Measurements from ENCODE around the gene SEMA4D. TPM values are rescaled to one million over a fixed set of nuclear protein-coding genes. Genes with fewer than 3 reads are reported as not detected.

SEMA4D gene
- total RNA-seq, 2 donors from 2014 or later, result 17.1 to 52.7 TPM

GRCh38 chr9:89478821-89479668 lies 18.9 kb downstream of the SEMA4D start:
- DNase-seq (ENCODE audit: low spot score), result no peak
- Histone ChIP-seq H3K4me3 (no peak overlapping the region), H3K27me3 (replicated peaks; ENCODE audit: insufficient read depth) (no peaks in the 10 kb centered on the region), H3K36me3 (no peaks in the 10 kb centered on the region), H3K9me3 (no peaks in the 10 kb centered on the region), H3K27ac (peak overlapping the region in 1 of 2 donors; percentile 67), H3K4me1 (replicated peaks) (peaks cover 12% of the 10 kb centered on the region)
- WGBS, result 97% methylated on average over 16 of the region's 16 CpGs
- intact Hi-C loops (cut with DNase I), result no loop called here
- TF ChIP-seq POLR2A (IDR thresholded peaks at IDR 0.05) (no peak), POLR2AphosphoS5 (IDR thresholded peaks at IDR 0.05) (no peak), CTCF (IDR thresholded peaks at IDR 0.05) (no peak)

DNA sequence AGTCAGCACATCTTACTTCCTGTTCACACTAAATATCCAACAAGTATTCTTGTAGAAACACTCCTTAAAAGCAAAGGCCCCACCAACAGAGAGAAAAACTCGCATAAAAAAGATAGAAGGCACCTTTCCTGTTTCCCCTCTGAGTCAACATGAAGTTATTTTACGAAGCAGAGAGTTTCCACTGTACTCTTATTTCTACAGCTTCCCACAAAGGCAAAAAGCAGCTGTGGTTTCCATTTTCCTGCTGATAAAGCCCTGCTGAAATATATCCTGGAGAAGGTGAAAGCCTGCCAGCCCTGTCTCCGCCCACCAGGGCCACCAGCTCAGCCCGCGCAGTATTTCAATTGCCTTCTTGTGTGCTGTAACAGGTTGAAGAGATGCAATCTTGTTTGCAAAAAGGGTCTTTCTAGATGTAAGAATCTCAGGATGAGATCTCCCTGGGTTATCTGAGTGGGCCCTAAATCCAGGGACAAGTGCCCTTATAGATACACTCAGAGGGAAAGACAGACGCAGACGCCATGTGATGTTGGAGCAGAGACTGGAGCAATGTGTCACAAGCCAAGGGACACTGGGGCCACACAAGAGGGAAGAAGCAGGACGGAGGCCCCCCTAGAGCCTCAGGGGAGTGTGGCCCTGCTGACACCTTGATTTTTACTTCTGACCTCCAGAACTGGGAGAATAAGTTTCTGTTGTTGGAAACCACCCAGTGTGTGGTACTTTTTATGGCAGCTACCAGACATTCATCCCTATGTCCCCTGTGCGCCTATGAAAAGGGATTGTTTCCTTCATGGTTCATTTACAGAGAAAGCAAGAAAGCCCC lies 19.9 kb downstream of the SEMA4D start:
- Histone ChIP-seq H3K27ac (peak overlapping the region; percentile 59 to 67), H3K9me3 (no peaks in the 10 kb centered on the region), H3K4me1 (replicated peaks) (peaks cover 12% of the 10 kb centered on the region), H3K27me3 (replicated peaks; ENCODE audit: insufficient read depth) (no peaks in the 10 kb centered on the region), H3K4me3 (no peak overlapping the region), H3K36me3 (no peaks in the 10 kb centered on the region)
- 41% methylated on average over 9 of the region's 9 CpGs for WGBS
- intact Hi-C loops (cut with DNase I), result no loop called here
- no peak for TF ChIP-seq POLR2A (IDR thresholded peaks at IDR 0.05)
- TF ChIP-seq CTCF (IDR thresholded peaks at IDR 0.05), result peak in 1 of 4 experiments; percentile 20
- peak; percentile 22 for TF ChIP-seq POLR2AphosphoS5 (IDR thresholded peaks at IDR 0.05)
- DNase-seq (ENCODE audit: low spot score), result peak; percentile 49

DNA sequence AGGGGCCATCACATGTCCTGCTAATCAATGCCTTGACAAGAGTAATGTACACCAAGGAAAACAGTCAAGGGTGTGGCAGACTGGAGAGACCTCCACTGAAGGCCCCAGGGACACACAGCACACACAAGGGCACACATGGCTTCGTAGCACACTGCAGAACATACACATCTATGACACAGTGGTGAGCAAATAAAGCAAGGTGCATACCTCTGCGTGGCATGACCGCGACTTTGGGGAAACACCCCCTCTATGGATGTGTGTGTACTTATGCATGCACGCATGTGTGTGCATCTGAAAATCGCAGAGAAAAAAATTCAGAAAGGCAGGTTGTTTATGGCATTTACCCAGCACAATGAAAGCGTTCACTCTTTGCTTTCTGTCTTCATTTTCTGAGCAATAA lies 20.5 kb downstream of the SEMA4D start:
- no peaks in the 10 kb centered on the region for H3K9me3 ChIP-seq
- intact Hi-C loops (cut with DNase I), result no loop called here
- no peaks in the 10 kb centered on the region for H3K27me3 ChIP-seq (replicated peaks; ENCODE audit: insufficient read depth)
- peaks cover 12% of the 10 kb centered on the region for H3K4me1 ChIP-seq (replicated peaks)
- no peak overlapping the region for H3K4me3 ChIP-seq
- TF ChIP-seq CTCF (IDR thresholded peaks at IDR 0.05) (no peak), POLR2A (IDR thresholded peaks at IDR 0.05) (no peak), POLR2AphosphoS5 (IDR thresholded peaks at IDR 0.05) (no peak)
- H3K27ac ChIP-seq, result peak overlapping the region; percentile 59 to 67
- no peaks in the 10 kb centered on the region for H3K36me3 ChIP-seq
- WGBS, result 31% methylated on average over 7 of the region's 7 CpGs
- no peak for DNase-seq (ENCODE audit: low spot score)

GRCh38 chr9:89476546-89476945 lies 21.4 kb downstream of the SEMA4D start:
- Histone ChIP-seq H3K27me3 (replicated peaks; ENCODE audit: insufficient read depth) (no peaks in the 10 kb centered on the region), H3K27ac (peak overlapping the region in 1 of 2 donors; percentile 37), H3K4me1 (replicated peaks) (peaks cover 12% of the 10 kb centered on the region), H3K4me3 (no peak overlapping the region), H3K36me3 (no peaks in the 10 kb centered on the region), H3K9me3 (no peaks in the 10 kb centered on the region)
- no peak for TF ChIP-seq POLR2A (IDR thresholded peaks at IDR 0.05)
- TF ChIP-seq CTCF (IDR thresholded peaks at IDR 0.05), result no peak
- no peak for TF ChIP-seq POLR2AphosphoS5 (IDR thresholded peaks at IDR 0.05)
- no peak for DNase-seq (ENCODE audit: low spot score)
- intact Hi-C loops (cut with DNase I), result no loop called here
- WGBS, result 75% methylated on average over 7 of the region's 7 CpGs

Data from prostate gland (tissue), 2 donors.